Natural killer cell (primary cell): Measurements from ENCODE around the gene KMT5B. TPM values are rescaled to one million over a fixed set of nuclear protein-coding genes. Genes with fewer than 3 reads are reported as not detected.

ENCODE experiments used
- ATAC-seq, 3 donors: fragments of 150-1000 bp in 2 of 3; fragments of 200-7000 bp in 1 of 3; cut with Tn5 transposase; 1 replicate in 1 of 3; 2 replicates in 2 of 3; pipeline ENCODE4 v1.10.0; 2021; ENCODE audit warnings: mild to moderate bottlenecking in 2 of 3, moderate library complexity in 2 of 3
- DNase-seq, 2 donors: peaks; one replicate each; pipeline versions ENCODE4 v3.0.0 to v3.0.0-alpha.2; 2013 to 2021; ENCODE audit warnings: mixed read lengths in 1 of 2
- H3K27ac ChIP-seq: one replicate; pipeline ENCODE4 v1.5.1; 2013; ENCODE audit warnings: mild to moderate bottlenecking, low read length
- H3K27me3 ChIP-seq: one replicate; pipeline ENCODE4 v1.6.1; 2013; ENCODE audit warnings: low read length; ENCODE audit not compliant: control insufficient read depth, insufficient read depth
- H3K36me3 ChIP-seq: one replicate; pipeline ENCODE4 v1.6.1; 2013; ENCODE audit warnings: low read length; ENCODE audit not compliant: control insufficient read depth, insufficient read depth
- H3K4me1 ChIP-seq: one replicate; pipeline ENCODE4 v1.6.1; 2013; ENCODE audit warnings: low read length; ENCODE audit not compliant: control insufficient read depth, insufficient read depth
- H3K4me3 ChIP-seq: one replicate; pipeline ENCODE4 v1.5.1; 2013; ENCODE audit warnings: low read length
- H3K9me3 ChIP-seq: one replicate; pipeline ENCODE4 v1.6.1; 2013; ENCODE audit warnings: low read length; ENCODE audit not compliant: control insufficient read depth, insufficient read depth
- H3K27ac Mint-ChIP-seq, 2 donors: one replicate each; pipeline ENCODE4 v1.8.0; 2022; ENCODE audit warnings: mild to moderate bottlenecking in 2 of 2, mixed read lengths in 2 of 2, moderate library complexity in 1 of 2
- H3K27me3 Mint-ChIP-seq, 2 donors: one replicate each; pipeline ENCODE4 v1.8.0; 2022; ENCODE audit warnings: low read depth in 2 of 2, mixed read lengths in 2 of 2
- H3K36me3 Mint-ChIP-seq: one replicate; pipeline ENCODE4 v1.8.0; 2022; ENCODE audit warnings: mixed read lengths
- H3K4me1 Mint-ChIP-seq, 2 donors: one replicate each; pipeline ENCODE4 v1.8.0; 2022; ENCODE audit warnings: mixed read lengths in 2 of 2
- H3K4me3 Mint-ChIP-seq: one replicate; pipeline ENCODE4 v1.8.0; 2022; ENCODE audit warnings: mild to moderate bottlenecking, moderate library complexity, mixed read lengths
- H3K9me3 Mint-ChIP-seq, 2 donors: one replicate each; pipeline ENCODE4 v1.8.0; 2022; ENCODE audit warnings: mixed read lengths in 2 of 2
- WGBS: methylation state at CpG from one replicate; pipeline ENCODE4 v1.1.7; 2013; ENCODE audit warnings: missing lambda C conversion rate; ENCODE audit not compliant: insufficient coverage; 5-methylcytosine and 5-hydroxymethylcytosine counted together
- intact Hi-C: fragments of 100-400 bp; cut with micrococcal nuclease; formaldehyde crosslinking; loops from one replicate; pipeline ENCODE4 v1.14.2; 2022
- total RNA-seq, 4 donors: library from RNA; stranded (reverse); fragments of 120-200 nt in 1 of 4; gene quantifications; one replicate each; pipeline versions ENCODE4 v1.2.3 to v1.2.4, GENCODE V29; 2013 to 2022
- TF ChIP-seq, protein P1 (sequence below): fragments of 200-600 bp; IDR thresholded peaks from one replicate; pipeline ENCODE4 v1.8.0; 2022; ENCODE audit warnings: antibody characterized with exemption

KMT5B gene
- total RNA-seq, 3 donors from 2014 or later (not counting 1 experiment from before 2014, with no cell fraction given): 45.0 to 60.1 (median 55.6) TPM

DNA sequence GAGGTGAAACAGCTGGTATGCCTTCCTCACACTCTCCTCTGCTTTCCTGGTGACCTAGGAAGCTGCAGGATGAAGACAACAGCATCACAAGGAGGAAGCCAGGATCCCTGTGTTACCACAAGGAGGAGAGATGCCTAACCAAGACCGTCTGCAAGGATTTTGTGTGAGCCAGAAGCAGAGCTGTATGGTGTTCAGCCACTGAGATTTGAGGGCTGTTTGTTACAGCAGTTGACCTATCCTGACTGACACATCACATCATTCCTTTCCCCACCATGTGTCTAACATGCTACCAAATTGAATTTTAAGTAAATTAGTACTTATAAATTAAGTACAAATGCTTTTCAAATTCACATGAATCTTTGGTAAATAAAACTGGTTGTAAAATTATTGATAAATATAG is 83.0 kb downstream of the KMT5B start:
- Histone ChIP-seq H3K27ac (no peak overlapping the region), H3K4me1 (peaks cover 7% of the 10 kb centered on the region), H3K9me3 (no peaks in the 10 kb centered on the region), H3K27me3 (peaks cover 11% of the 10 kb centered on the region), H3K4me3 (no peak overlapping the region), H3K36me3 (no peaks in the 10 kb centered on the region)
- peaks cover 12 to 15% of the 10 kb centered on the region in 2 donors for H3K27me3 Mint-ChIP-seq
- no peak for DNase-seq
- H3K4me1 Mint-ChIP-seq: no peaks in the 10 kb centered on the region
- WGBS: 80% methylated on average over 1 of the region's 1 CpG
- H3K36me3 Mint-ChIP-seq: no peaks in the 10 kb centered on the region
- no peaks in the 10 kb centered on the region for H3K9me3 Mint-ChIP-seq
- TF ChIP-seq, protein P1, sequence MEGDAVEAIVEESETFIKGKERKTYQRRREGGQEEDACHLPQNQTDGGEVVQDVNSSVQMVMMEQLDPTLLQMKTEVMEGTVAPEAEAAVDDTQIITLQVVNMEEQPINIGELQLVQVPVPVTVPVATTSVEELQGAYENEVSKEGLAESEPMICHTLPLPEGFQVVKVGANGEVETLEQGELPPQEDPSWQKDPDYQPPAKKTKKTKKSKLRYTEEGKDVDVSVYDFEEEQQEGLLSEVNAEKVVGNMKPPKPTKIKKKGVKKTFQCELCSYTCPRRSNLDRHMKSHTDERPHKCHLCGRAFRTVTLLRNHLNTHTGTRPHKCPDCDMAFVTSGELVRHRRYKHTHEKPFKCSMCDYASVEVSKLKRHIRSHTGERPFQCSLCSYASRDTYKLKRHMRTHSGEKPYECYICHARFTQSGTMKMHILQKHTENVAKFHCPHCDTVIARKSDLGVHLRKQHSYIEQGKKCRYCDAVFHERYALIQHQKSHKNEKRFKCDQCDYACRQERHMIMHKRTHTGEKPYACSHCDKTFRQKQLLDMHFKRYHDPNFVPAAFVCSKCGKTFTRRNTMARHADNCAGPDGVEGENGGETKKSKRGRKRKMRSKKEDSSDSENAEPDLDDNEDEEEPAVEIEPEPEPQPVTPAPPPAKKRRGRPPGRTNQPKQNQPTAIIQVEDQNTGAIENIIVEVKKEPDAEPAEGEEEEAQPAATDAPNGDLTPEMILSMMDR: no peak
- no peak overlapping the region for H3K4me3 Mint-ChIP-seq
- ATAC-seq: no peak
- intact Hi-C loops: no loop called here
- H3K27ac Mint-ChIP-seq: no peak overlapping the region

DNA sequence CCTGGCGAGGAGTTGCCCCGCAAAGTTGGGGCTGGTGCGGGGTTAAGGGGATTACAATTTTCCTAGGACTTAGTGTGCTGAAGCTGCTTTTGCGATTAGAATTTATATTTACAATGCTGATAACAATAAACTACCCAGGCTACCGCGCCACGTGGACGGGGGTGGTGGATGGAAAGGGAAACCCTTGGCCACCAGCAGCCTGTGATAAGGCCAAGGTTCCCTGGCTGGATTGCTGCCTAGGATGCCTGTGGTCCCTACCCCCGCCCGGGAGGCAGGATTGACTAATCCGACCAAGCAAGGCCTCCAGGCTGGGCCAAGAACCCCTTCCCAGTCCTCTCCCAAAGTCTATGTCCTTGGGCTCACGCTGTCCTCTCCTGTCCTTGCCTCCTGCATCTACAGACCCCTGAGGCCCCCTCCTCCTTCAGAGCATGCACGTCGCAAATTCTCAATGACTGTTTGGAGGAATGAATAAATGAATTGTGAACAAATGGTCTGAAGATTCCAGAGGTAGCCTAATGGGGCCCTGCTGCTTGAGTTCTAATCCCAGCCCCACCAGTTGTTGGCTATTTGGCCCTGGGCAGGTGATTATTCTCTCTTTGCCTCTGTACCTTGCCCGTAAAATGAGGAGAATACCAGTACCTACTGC is 84.3 kb downstream of the KMT5B start:
- ATAC-seq: no peak
- H3K27ac Mint-ChIP-seq: no peak overlapping the region
- H3K27me3 ChIP-seq: peaks cover 11% of the 10 kb centered on the region
- no peak overlapping the region for H3K4me3 Mint-ChIP-seq
- TF ChIP-seq, protein P1: no peak
- H3K4me1 Mint-ChIP-seq: no peaks in the 10 kb centered on the region
- H3K36me3 Mint-ChIP-seq: no peaks in the 10 kb centered on the region
- H3K27ac ChIP-seq: no peak overlapping the region
- no peaks in the 10 kb centered on the region for H3K9me3 Mint-ChIP-seq
- 44% methylated on average over 11 of the region's 15 CpGs for WGBS
- DNase-seq: no peak
- H3K9me3 ChIP-seq: no peaks in the 10 kb centered on the region
- no peaks in the 10 kb centered on the region for H3K36me3 ChIP-seq
- H3K4me3 ChIP-seq: no peak overlapping the region
- H3K27me3 Mint-ChIP-seq: peaks cover 12 to 15% of the 10 kb centered on the region in 2 donors
- intact Hi-C loops: no loop called here
- H3K4me1 ChIP-seq: peaks cover 7% of the 10 kb centered on the region

DNA sequence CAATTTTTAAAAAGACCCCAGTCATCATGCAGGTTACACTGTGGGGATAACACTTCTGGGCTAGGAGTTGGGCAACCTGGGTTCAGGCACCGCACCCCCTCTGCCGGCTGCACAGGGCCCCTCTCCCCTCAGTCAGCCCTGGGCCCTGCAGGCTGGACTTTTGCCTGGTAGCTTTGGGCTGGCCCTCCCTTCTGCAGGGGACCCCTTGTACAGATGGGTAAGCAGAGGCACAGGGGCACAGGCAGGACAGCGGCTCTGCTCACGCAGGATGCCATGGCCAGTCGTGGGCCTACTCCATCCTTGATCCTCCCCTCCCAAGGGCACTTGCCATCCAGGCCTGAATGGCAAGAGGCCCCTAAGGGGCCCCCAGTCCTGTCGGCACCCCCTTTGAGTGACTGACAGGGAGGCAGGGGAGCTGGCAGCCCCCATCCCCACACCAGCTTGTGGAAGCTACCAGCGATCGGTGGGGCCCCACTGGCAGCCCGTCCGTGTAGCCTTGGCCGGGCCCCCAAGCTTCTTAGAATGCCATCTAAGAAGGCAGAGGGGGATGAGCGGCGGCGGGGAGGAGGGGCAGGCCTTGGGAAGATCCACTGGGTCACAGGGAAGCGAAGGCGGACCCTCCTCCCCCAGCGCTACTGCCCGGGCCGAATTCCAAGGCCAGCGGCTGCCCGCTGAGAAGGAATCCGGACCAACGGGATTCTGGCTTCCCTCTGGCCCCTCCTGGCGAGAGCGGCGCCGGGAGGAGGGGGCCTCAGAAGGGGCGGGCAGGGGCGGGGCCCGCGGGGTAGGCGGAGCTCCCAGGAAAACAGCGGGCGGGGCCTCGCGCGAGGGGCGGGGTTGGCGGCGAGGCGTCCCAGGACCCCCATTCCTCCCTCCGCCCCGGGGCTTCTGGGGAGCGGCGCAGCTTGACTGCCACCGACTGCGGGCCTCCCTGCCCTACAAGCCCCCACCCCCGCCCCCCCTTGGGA is 85.1 kb downstream of the KMT5B start:
- Histone ChIP-seq H3K4me1 (peaks cover 7% of the 10 kb centered on the region), H3K4me3 (no peak overlapping the region), H3K27me3 (peaks cover 11% of the 10 kb centered on the region), H3K27ac (no peak overlapping the region), H3K9me3 (no peaks in the 10 kb centered on the region), H3K36me3 (no peaks in the 10 kb centered on the region)
- ATAC-seq: no peak
- Mint-ChIP-seq H3K9me3 (no peaks in the 10 kb centered on the region), H3K27me3 (peaks cover 12 to 15% of the 10 kb centered on the region in 2 donors), H3K36me3 (no peaks in the 10 kb centered on the region), H3K4me3 (no peak overlapping the region), H3K27ac (no peak overlapping the region), H3K4me1 (no peaks in the 10 kb centered on the region)
- 22% methylated on average over 45 of the region's 48 CpGs for WGBS
- no peak for DNase-seq
- intact Hi-C loops: no loop called here
- TF ChIP-seq, protein P1: no peak
